CD1c-positive myeloid dendritic cell (primary cell): ENCODE results near the gene TMEM240.
"Not testable (repeated sequence)": the region's sequence is repeated elsewhere in the genome, so short reads cannot be mapped to it uniquely, and the experiment has no call there.

Source experiments
- DNase-seq: peaks from one replicate; pipeline ENCODE4 v3.0.0-alpha.2; 2016; ENCODE audit errors: extremely low spot score

The TMEM240 gene

GRCh38 chr1:1557688-1558087 is 17.3 kb upstream of the TMEM240 start:
- not testable (repeated sequence) for DNase-seq

GRCh38 chr1:1556961-1557360 is 16.5 kb upstream of the TMEM240 start:
- not testable (repeated sequence) for DNase-seq

GRCh38 chr1:1556505-1556904 is 16.1 kb upstream of the TMEM240 start:
- DNase-seq: no peak

GRCh38 chr1:1554926-1555915 is 14.8 kb upstream of the TMEM240 start:
- no peak for DNase-seq

GRCh38 chr1:1554550-1554925 is 14.1 kb upstream of the TMEM240 start:
- no peak for DNase-seq

- no peak for DNase-seq
These were observed 13.5 kb upstream of the TMEM240 start for GRCh38 chr1:1553821-1554494.

GRCh38 chr1:1552263-1552639 is 11.8 kb upstream of the TMEM240 start:
- no peak for DNase-seq

- no peak for DNase-seq
These were observed 11.3 kb upstream of the TMEM240 start for GRCh38 chr1:1551524-1552262.

GRCh38 chr1:1550591-1551432 is 10.4 kb upstream of the TMEM240 start:
- no peak for DNase-seq

GRCh38 chr1:1550087-1550486 is 9.7 kb upstream of the TMEM240 start:
- DNase-seq: no peak

GRCh38 chr1:1548591-1548990 is 8.2 kb upstream of the TMEM240 start:
- DNase-seq: no peak

- no peak for DNase-seq
These were observed 7.1 kb upstream of the TMEM240 start for GRCh38 chr1:1547476-1547875.

- DNase-seq: no peak
These were observed 6.6 kb upstream of the TMEM240 start for GRCh38 chr1:1547011-1547410.

- DNase-seq: no peak
These were observed 5.7 kb upstream of the TMEM240 start for GRCh38 chr1:1545946-1546737.

GRCh38 chr1:1544544-1544943 is 4.1 kb upstream of the TMEM240 start:
- no peak for DNase-seq

GRCh38 chr1:1543706-1544099 is 3.3 kb upstream of the TMEM240 start:
- no peak for DNase-seq

- no peak for DNase-seq
These were observed 2.6 kb upstream of the TMEM240 start for GRCh38 chr1:1542766-1543705.

GRCh38 chr1:1541956-1542765 is 1.7 kb upstream of the TMEM240 start:
- no peak for DNase-seq
